Measurements from ENCODE around the gene BCAS3.

BCAS3 gene

DNA sequence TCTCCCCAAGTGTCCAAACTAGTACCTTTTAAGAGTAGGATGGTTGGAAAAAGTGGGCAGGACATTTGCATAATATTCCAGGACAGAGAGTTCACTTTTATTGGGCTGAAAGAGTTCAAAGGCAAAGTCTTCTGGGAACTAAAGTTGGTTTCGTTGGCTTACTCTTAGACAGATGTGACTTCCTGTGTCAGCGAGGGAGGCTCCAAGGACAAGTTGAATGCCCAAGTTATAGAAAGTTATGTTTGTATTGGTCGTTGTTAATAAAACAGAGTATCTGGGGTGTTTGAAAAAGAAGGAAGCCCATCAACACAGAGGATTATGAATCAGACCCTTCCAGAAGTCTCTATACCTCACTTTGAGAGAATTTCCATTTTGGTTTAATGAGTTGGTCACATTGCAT is 604.7 kb downstream of the BCAS3 start:
- H3K4me2 ChIP-seq (ENCODE audit: low read length), result no peak overlapping the region
- TF ChIP-seq EZH2phosphoT487 (IDR thresholded peaks at IDR 0.05; ENCODE audit: low read depth), result no peak
- TF ChIP-seq, protein P1, sequence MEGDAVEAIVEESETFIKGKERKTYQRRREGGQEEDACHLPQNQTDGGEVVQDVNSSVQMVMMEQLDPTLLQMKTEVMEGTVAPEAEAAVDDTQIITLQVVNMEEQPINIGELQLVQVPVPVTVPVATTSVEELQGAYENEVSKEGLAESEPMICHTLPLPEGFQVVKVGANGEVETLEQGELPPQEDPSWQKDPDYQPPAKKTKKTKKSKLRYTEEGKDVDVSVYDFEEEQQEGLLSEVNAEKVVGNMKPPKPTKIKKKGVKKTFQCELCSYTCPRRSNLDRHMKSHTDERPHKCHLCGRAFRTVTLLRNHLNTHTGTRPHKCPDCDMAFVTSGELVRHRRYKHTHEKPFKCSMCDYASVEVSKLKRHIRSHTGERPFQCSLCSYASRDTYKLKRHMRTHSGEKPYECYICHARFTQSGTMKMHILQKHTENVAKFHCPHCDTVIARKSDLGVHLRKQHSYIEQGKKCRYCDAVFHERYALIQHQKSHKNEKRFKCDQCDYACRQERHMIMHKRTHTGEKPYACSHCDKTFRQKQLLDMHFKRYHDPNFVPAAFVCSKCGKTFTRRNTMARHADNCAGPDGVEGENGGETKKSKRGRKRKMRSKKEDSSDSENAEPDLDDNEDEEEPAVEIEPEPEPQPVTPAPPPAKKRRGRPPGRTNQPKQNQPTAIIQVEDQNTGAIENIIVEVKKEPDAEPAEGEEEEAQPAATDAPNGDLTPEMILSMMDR (IDR thresholded peaks at IDR 0.05; ENCODE audit: low read depth, low read length), result no peak

DNA sequence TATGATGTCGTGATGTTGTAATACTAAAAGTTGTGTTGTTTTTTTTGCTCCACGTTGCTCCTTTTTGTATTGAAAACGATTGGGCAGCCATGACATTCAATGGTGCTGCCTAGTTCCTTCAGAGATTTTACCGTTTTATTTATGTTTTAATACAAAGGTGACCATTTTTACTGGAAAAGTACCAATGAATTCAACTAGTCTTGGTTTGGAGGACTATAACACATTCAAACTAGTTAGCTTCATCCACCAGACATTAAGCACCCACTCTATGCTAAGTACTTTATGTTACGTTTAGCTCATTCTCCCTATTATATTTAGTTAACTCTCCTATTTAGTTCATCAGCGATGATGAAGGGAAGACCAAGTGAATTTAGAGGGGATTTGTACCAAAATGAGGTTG is 605.4 kb downstream of the BCAS3 start:
- Histone ChIP-seq H4K20me1 (ENCODE audit: insufficient read depth, low read length) (no peaks in the 10 kb centered on the region), H3K4me1 (ENCODE audit: low read length) (peaks cover 17% of the 10 kb centered on the region), H3K9ac (ENCODE audit: low read length) (no peak overlapping the region), H3K9me3 (ENCODE audit: insufficient read depth, low read length) (no peaks in the 10 kb centered on the region), H3K4me3 (ENCODE audit: low read length) (no peak overlapping the region), H3K4me2 (ENCODE audit: low read length) (no peak overlapping the region), H3K36me3 (replicated peaks; ENCODE audit: low read depth, low read length) (no peaks in the 10 kb centered on the region), H3K79me2 (ENCODE audit: low read length) (no peaks in the 10 kb centered on the region), H3K27ac (ENCODE audit: low read length) (no peak overlapping the region), H2AFZ (ENCODE audit: low read depth, low read length) (no peak overlapping the region), H3K27me3 (ENCODE audit: low read depth, low read length) (0 out of 2 replicates have a peak, but pooled peaks cover 8% of the 10 kb centered on the region)
- TF ChIP-seq, protein P1 (IDR thresholded peaks at IDR 0.05; ENCODE audit: low read depth, low read length), result no peak
- TF ChIP-seq EZH2phosphoT487 (IDR thresholded peaks at IDR 0.05; ENCODE audit: low read depth), result no peak

More for the DNA sequence above, 604.7 kb downstream of the BCAS3 start:
- Histone ChIP-seq H2AFZ (ENCODE audit: low read depth, low read length) (no peak overlapping the region), H3K4me1 (ENCODE audit: low read length) (peaks cover 17% of the 10 kb centered on the region), H3K27ac (ENCODE audit: low read length) (no peak overlapping the region), H3K79me2 (ENCODE audit: low read length) (no peaks in the 10 kb centered on the region), H3K36me3 (replicated peaks; ENCODE audit: low read depth, low read length) (no peaks in the 10 kb centered on the region), H3K9ac (ENCODE audit: low read length) (no peak overlapping the region), H4K20me1 (ENCODE audit: insufficient read depth, low read length) (no peaks in the 10 kb centered on the region), H3K27me3 (ENCODE audit: low read depth, low read length) (0 out of 2 replicates have a peak, but pooled peaks cover 8% of the 10 kb centered on the region), H3K4me3 (ENCODE audit: low read length) (no peak overlapping the region), H3K9me3 (ENCODE audit: insufficient read depth, low read length) (no peaks in the 10 kb centered on the region)

DNA sequence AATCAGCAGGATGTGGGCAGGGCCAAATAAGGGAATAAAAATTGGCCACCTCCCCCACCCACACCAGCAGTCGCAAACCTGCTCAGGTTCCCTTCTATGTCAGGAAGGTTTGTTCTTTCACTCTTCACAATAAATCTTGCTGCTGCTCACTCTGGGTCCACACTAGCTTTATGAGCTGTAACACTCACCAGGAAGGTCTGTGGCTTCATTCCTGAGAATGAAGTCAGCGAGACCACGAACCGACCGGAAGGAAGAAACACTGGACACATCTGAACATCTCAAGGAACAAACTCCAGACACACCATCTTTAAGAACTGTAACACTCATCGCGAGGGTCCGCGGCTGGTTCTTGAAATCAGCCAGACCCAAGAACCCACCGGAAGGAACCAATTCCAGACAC is 606.5 kb downstream of the BCAS3 start:
- Histone ChIP-seq H3K36me3 (replicated peaks; ENCODE audit: low read depth, low read length) (no peaks in the 10 kb centered on the region), H3K79me2 (ENCODE audit: low read length) (no peaks in the 10 kb centered on the region), H3K27ac (ENCODE audit: low read length) (no peak overlapping the region), H3K4me2 (ENCODE audit: low read length) (no peak overlapping the region), H4K20me1 (ENCODE audit: insufficient read depth, low read length) (no peaks in the 10 kb centered on the region), H2AFZ (ENCODE audit: low read depth, low read length) (no peak overlapping the region), H3K9ac (ENCODE audit: low read length) (no peak overlapping the region), H3K9me3 (ENCODE audit: insufficient read depth, low read length) (no peaks in the 10 kb centered on the region), H3K4me3 (ENCODE audit: low read length) (no peak overlapping the region), H3K27me3 (ENCODE audit: low read depth, low read length) (0 out of 2 replicates have a peak, but pooled peaks cover 8% of the 10 kb centered on the region), H3K4me1 (ENCODE audit: low read length) (peaks cover 16% of the 10 kb centered on the region)
- TF ChIP-seq, protein P1 (IDR thresholded peaks at IDR 0.05; ENCODE audit: low read depth, low read length), result no peak
- TF ChIP-seq EZH2phosphoT487 (IDR thresholded peaks at IDR 0.05; ENCODE audit: low read depth), result no peak

DNA sequence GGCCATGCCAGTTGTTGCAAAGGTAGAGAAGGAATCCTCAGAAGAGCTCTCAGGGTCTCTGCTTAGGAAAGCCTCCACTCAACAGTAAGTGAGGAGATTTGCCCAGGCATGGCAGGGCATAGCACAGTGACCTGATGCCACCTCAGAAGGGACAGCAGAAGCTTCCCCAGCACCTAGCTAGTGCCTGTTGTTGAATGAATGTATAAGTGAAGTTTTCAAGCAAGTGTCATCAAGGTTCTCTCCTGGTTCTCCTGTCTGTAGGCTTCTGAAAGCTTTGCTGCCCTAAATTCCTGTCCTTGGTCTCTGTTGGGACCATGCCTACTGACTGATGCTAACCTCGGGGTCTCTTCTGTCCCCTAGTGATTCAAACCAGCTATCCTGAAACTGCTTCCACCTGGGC is 607.1 kb downstream of the BCAS3 start:
- no peaks in the 10 kb centered on the region for H3K79me2 ChIP-seq (ENCODE audit: low read length)
- peaks cover 11% of the 10 kb centered on the region for H3K4me1 ChIP-seq (ENCODE audit: low read length)
- H3K27ac ChIP-seq (ENCODE audit: low read length), result no peak overlapping the region
- H4K20me1 ChIP-seq (ENCODE audit: insufficient read depth, low read length), result no peaks in the 10 kb centered on the region
- H3K4me2 ChIP-seq (ENCODE audit: low read length), result no peak overlapping the region
- H2AFZ ChIP-seq (ENCODE audit: low read depth, low read length), result no peak overlapping the region
- no peak overlapping the region for H3K4me3 ChIP-seq (ENCODE audit: low read length)
- TF ChIP-seq EZH2phosphoT487 (IDR thresholded peaks at IDR 0.05; ENCODE audit: low read depth), result no peak
- TF ChIP-seq, protein P1 (IDR thresholded peaks at IDR 0.05; ENCODE audit: low read depth, low read length), result no peak
- H3K9me3 ChIP-seq (ENCODE audit: insufficient read depth, low read length), result no peaks in the 10 kb centered on the region
- H3K27me3 ChIP-seq (ENCODE audit: low read depth, low read length), result 0 out of 2 replicates have a peak, but pooled peaks cover 8% of the 10 kb centered on the region
- H3K9ac ChIP-seq (ENCODE audit: low read length), result no peak overlapping the region
- no peaks in the 10 kb centered on the region for H3K36me3 ChIP-seq (replicated peaks; ENCODE audit: low read depth, low read length)

Measured in OCI-LY3 (cell line).